Measurements from ENCODE around the gene KLHL29. TPM values are rescaled to one million over a fixed set of nuclear protein-coding genes. Genes with fewer than 3 reads are reported as not detected.

KLHL29 gene
- polyA plus RNA-seq, 1 of the 3 experiments (the other 2 are of a cell fraction): 4.6 TPM

- Histone ChIP-seq H3K9me2 (no peaks in the 10 kb centered on the region), H3K27me3 (ENCODE audit: insufficient read depth) (no peaks in the 10 kb centered on the region), H3K9ac (no peak overlapping the region), H3K4me3 (ENCODE audit: low read depth in 2 of 2, low read length in 1 of 2) (no peak overlapping the region), H2AFZ (ENCODE audit: low read depth) (no peak overlapping the region), H3F3A (replicated peaks; ENCODE audit: insufficient read depth) (no peaks in the 10 kb centered on the region), H3K4me2 (no peak overlapping the region), H3K9me3 (no peaks in the 10 kb centered on the region), H4K20me1 (ENCODE audit: insufficient read depth) (no peaks in the 10 kb centered on the region), H3K4me1 (ENCODE audit: control insufficient read depth in 1 of 2, insufficient read depth in 2 of 2, low read depth in 1 of 2, low read length in 1 of 2) (peaks cover 30 to 48% of the 10 kb centered on the region in 2 experiments; a peak in 2 of 4 replicates), H3K36me3 (replicated peaks in 1 of 2; ENCODE audit: control insufficient read depth in 1 of 2, insufficient read depth in 2 of 2, low read length in 1 of 2) (no peaks in the 10 kb centered on the region), H3K79me2 (ENCODE audit: insufficient read depth) (no peaks in the 10 kb centered on the region), H3K27ac (ENCODE audit: low read depth in 2 of 2, low read length in 1 of 2) (no peak overlapping the region)
- WGBS (ENCODE audit: low lambda C conversion rate): 85% methylated on average over 7 of the region's 7 CpGs
- POLR2A ChIA-PET: no interaction called here
- no peak for TF ChIP-seq MAX (IDR thresholded peaks at IDR 0.05; ENCODE audit: low read depth)
- no peak for TF ChIP-seq NRF1 (IDR thresholded peaks at IDR 0.05; ENCODE audit: low read depth, low read length)
- TF ChIP-seq, protein P1, sequence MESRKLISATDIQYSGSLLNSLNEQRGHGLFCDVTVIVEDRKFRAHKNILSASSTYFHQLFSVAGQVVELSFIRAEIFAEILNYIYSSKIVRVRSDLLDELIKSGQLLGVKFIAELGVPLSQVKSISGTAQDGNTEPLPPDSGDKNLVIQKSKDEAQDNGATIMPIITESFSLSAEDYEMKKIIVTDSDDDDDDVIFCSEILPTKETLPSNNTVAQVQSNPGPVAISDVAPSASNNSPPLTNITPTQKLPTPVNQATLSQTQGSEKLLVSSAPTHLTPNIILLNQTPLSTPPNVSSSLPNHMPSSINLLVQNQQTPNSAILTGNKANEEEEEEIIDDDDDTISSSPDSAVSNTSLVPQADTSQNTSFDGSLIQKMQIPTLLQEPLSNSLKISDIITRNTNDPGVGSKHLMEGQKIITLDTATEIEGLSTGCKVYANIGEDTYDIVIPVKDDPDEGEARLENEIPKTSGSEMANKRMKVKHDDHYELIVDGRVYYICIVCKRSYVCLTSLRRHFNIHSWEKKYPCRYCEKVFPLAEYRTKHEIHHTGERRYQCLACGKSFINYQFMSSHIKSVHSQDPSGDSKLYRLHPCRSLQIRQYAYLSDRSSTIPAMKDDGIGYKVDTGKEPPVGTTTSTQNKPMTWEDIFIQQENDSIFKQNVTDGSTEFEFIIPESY (IDR thresholded peaks at IDR 0.05; ENCODE audit: borderline replicate concordance, low read depth): no peak
- TF ChIP-seq RFX5 (IDR thresholded peaks at IDR 0.05; ENCODE audit: low read length): no peak
- no peak for TF ChIP-seq TCF12 (IDR thresholded peaks at IDR 0.05)
- TF ChIP-seq FOSL2 (IDR thresholded peaks at IDR 0.05; ENCODE audit: borderline replicate concordance, low read depth): no peak
- TF ChIP-seq CTCF (IDR thresholded peaks at IDR 0.05): no peak
- no peak for TF ChIP-seq EZH2phosphoT487 (IDR thresholded peaks at IDR 0.05; ENCODE audit: borderline replicate concordance, low read depth)
- no peak for DNase-seq
- CTCF ChIA-PET: interaction anchor here (1.1 to 1.5 kb wide), 2 partner anchors 23 to 137 kb away, joined by 3 to 6 read pairs; no protein-coding TSS in a partner anchor
Measured at GRCh38 chr2:23541503-23542229, 156.7 kb downstream of the KLHL29 start.

DNA sequence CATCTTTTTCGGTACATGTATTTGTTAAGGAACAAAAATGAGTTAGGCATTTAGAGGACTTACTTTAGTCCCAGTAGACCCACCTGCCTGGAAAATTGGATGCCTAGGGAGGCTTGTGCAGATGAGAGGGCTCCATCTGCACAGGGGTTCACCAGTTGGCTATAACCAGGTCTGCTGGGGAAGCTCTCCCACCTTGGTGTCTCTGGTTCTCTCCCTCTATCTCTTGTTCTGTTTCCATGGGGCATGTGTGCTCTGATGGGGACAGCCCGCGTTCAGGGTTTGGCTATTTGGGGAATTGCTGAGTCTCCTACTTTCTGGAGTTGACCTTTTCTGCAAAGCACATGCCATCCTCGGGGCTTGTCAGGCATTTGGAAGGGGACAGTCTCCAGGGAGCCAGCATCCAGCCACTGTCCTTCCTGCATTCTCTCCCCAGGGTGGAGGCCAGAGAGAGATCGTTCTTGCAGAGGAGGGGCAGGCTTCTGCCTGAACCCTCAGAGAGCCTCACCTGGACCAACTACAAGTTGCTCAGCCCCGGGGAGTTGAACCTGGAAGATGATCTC, 157.3 kb downstream of the KLHL29 start:
- Histone ChIP-seq H3K9me3 (no peaks in the 10 kb centered on the region), H3F3A (replicated peaks; ENCODE audit: insufficient read depth) (no peaks in the 10 kb centered on the region), H3K4me1 (ENCODE audit: control insufficient read depth in 1 of 2, insufficient read depth in 2 of 2, low read depth in 1 of 2, low read length in 1 of 2) (peaks cover 29 to 54% of the 10 kb centered on the region in 2 experiments; a peak in 2 of 4 replicates), H3K27ac (ENCODE audit: low read depth in 2 of 2, low read length in 1 of 2) (no peak overlapping the region), H3K4me2 (no peak overlapping the region), H2AFZ (ENCODE audit: low read depth) (no peak overlapping the region), H3K79me2 (ENCODE audit: insufficient read depth) (no peaks in the 10 kb centered on the region), H4K20me1 (ENCODE audit: insufficient read depth) (no peaks in the 10 kb centered on the region), H3K9me2 (no peaks in the 10 kb centered on the region), H3K9ac (no peak overlapping the region), H3K36me3 (replicated peaks in 1 of 2; ENCODE audit: control insufficient read depth in 1 of 2, insufficient read depth in 2 of 2, low read length in 1 of 2) (no peaks in the 10 kb centered on the region), H3K4me3 (ENCODE audit: low read depth in 2 of 2, low read length in 1 of 2) (no peak overlapping the region), H3K27me3 (ENCODE audit: insufficient read depth) (no peaks in the 10 kb centered on the region)
- POLR2A ChIA-PET: no interaction called here
- CTCF ChIA-PET: interaction anchor here (0.8 to 1.5 kb wide), 2 partner anchors 12 to 138 kb away, joined by 4 to 6 read pairs; no protein-coding TSS in a partner anchor
- no peak for DNase-seq
- 80% methylated on average over 5 of the region's 6 CpGs for WGBS (ENCODE audit: low lambda C conversion rate)
- no peak for TF ChIP-seq EP300 (IDR thresholded peaks at IDR 0.05; ENCODE audit: borderline replicate concordance in 1 of 2, low read depth in 1 of 2, low read length in 1 of 2)
- no peak for TF ChIP-seq RFX5 (IDR thresholded peaks at IDR 0.05; ENCODE audit: low read length)
- TF ChIP-seq, protein P1 (IDR thresholded peaks at IDR 0.05; ENCODE audit: borderline replicate concordance, low read depth): no peak
- no peak for TF ChIP-seq CTCF (IDR thresholded peaks at IDR 0.05)
- no peak for TF ChIP-seq RCOR1 (IDR thresholded peaks at IDR 0.05; ENCODE audit: low read length)
- no peak for TF ChIP-seq NRF1 (IDR thresholded peaks at IDR 0.05; ENCODE audit: low read depth, low read length)
- TF ChIP-seq YY1 (IDR thresholded peaks at IDR 0.05; ENCODE audit: low read depth): no peak
- no peak for TF ChIP-seq CHD2 (IDR thresholded peaks at IDR 0.05; ENCODE audit: low read length, partially characterized antibody)
- TF ChIP-seq, protein P2, sequence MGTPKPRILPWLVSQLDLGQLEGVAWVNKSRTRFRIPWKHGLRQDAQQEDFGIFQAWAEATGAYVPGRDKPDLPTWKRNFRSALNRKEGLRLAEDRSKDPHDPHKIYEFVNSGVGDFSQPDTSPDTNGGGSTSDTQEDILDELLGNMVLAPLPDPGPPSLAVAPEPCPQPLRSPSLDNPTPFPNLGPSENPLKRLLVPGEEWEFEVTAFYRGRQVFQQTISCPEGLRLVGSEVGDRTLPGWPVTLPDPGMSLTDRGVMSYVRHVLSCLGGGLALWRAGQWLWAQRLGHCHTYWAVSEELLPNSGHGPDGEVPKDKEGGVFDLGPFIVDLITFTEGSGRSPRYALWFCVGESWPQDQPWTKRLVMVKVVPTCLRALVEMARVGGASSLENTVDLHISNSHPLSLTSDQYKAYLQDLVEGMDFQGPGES (IDR thresholded peaks at IDR 0.05; ENCODE audit: low read depth, low read length): no peak
- TF ChIP-seq EZH2phosphoT487 (IDR thresholded peaks at IDR 0.05; ENCODE audit: borderline replicate concordance, low read depth): no peak
- TF ChIP-seq JUND (IDR thresholded peaks at IDR 0.05): no peak

Data from SK-N-SH (cell line).